OCI-LY1 (cell line): Measurements from ENCODE around the gene TMEM132C.

Experiments
- CTCF ChIP-seq: fragments of 200-600 bp; sonication (generic), shearing (Covaris generic); IDR thresholded peaks from 2 replicates; pipeline ENCODE4 v1.5.1; 2017; ENCODE audit warnings: mild to moderate bottlenecking, antibody characterized with exemption, low read length, moderate library complexity, mixed read lengths
- EZH2 ChIP-seq: fragments of 200-600 bp; sonication (generic), shearing (Covaris generic); IDR thresholded peaks from 2 replicates; pipeline ENCODE4 v1.8.0; 2017; ENCODE audit warnings: borderline replicate concordance, mixed run types, mild to moderate bottlenecking, antibody characterized with exemption, low read length, moderate library complexity, mixed read lengths

- TF ChIP-seq CTCF (no peak), EZH2 (no peak)
These were observed 371.0 kb downstream of the TMEM132C start for GRCh38 chr12:128637642-128638606.
